ENCODE measurements around the gene ERICH4.
A peak's percentile ranks its signal among the peaks of the same experiment; 100 is the strongest.

ERICH4 gene

GRCh38 chr19:41399525-41399924 is 43.4 kb upstream of the ERICH4 start:
- no peak for DNase-seq (ENCODE audit: low spot score)
- CTCF ChIA-PET = no interaction called here
- TF ChIP-seq CTCF (conservative IDR thresholded peaks at IDR 0.05; ENCODE audit: low read depth) = no peak
- H3K27ac ChIP-seq = no peak overlapping the region
- POLR2A ChIA-PET (ENCODE audit: low non-redundant PET) = no interaction called here

- CTCF ChIA-PET = no interaction called here
- DNase-seq (ENCODE audit: low spot score) = no peak
- TF ChIP-seq CTCF (conservative IDR thresholded peaks at IDR 0.05; ENCODE audit: low read depth) = no peak
- POLR2A ChIA-PET (ENCODE audit: low non-redundant PET) = no interaction called here
- peak overlapping the region; percentile 24 for H3K27ac ChIP-seq
These were observed 41.5 kb upstream of the ERICH4 start for GRCh38 chr19:41401483-41401882.

- no peak overlapping the region for H3K27ac ChIP-seq
- DNase-seq (ENCODE audit: low spot score) = no peak
- CTCF ChIA-PET = interaction anchor here (0.6 kb wide), 1 partner anchor 48 kb away, joined by 3 read pairs; no protein-coding TSS in a partner anchor
- POLR2A ChIA-PET (ENCODE audit: low non-redundant PET) = interaction anchor here (0.9 kb wide), 1 partner anchor 51 kb away, joined by 3 read pairs; no protein-coding TSS in a partner anchor
- TF ChIP-seq CTCF (conservative IDR thresholded peaks at IDR 0.05; ENCODE audit: low read depth) = no peak
These were observed 40.9 kb upstream of the ERICH4 start for GRCh38 chr19:41402010-41402409.

- DNase-seq (ENCODE audit: low spot score) = no peak
- CTCF ChIA-PET = no interaction called here
- no peak for TF ChIP-seq CTCF (conservative IDR thresholded peaks at IDR 0.05; ENCODE audit: low read depth)
- no peak overlapping the region for H3K27ac ChIP-seq
- POLR2A ChIA-PET (ENCODE audit: low non-redundant PET) = no interaction called here
These were observed 39.6 kb upstream of the ERICH4 start for GRCh38 chr19:41403181-41403970.

GRCh38 chr19:41405776-41406175 is 37.2 kb upstream of the ERICH4 start:
- DNase-seq (ENCODE audit: low spot score) = no peak
- H3K27ac ChIP-seq = no peak overlapping the region
- CTCF ChIA-PET = interaction anchor here (0.6 kb wide), 1 partner anchor 34 kb away, joined by 3 read pairs; the partner anchor contains the start of gene DMAC2
- no peak for TF ChIP-seq CTCF (conservative IDR thresholded peaks at IDR 0.05; ENCODE audit: low read depth)
- POLR2A ChIA-PET (ENCODE audit: low non-redundant PET) = interaction anchor here (0.5 kb wide), 1 partner anchor 12 kb away, joined by 3 read pairs; no protein-coding TSS in a partner anchor

- H3K27ac ChIP-seq = peak overlapping the region; percentile 15; the same call in 1 of the 2 replicates
- ChIA-PET CTCF (no interaction called here), POLR2A (ENCODE audit: low non-redundant PET) (no interaction called here)
- DNase-seq (ENCODE audit: low spot score) = no peak
- TF ChIP-seq CTCF (conservative IDR thresholded peaks at IDR 0.05; ENCODE audit: low read depth) = no peak
These were observed 35.7 kb upstream of the ERICH4 start for GRCh38 chr19:41407271-41407670.

All from RWPE1 (cell line).